ENCODE data around the gene DYNLL1.

Gene DYNLL1

GRCh38 chr12:120546050-120546386 is 50.1 kb downstream of the DYNLL1 start:
- no peaks in the 10 kb centered on the region for H3K9me3 ChIP-seq (ENCODE audit: control insufficient read depth, low read length)
- H3K4me3 ChIP-seq (ENCODE audit: insufficient read depth, low read depth, low read length), result no peak overlapping the region
- WGBS, 2 experiments, result 89 to 95% methylated on average over 3 of the region's 3 CpGs
- H3K36me3 ChIP-seq (ENCODE audit: control insufficient read depth, insufficient read depth, low read length), result peaks cover 23% of the 10 kb centered on the region
- H3K4me1 ChIP-seq (ENCODE audit: control insufficient read depth, insufficient read depth, low read length), result no peaks in the 10 kb centered on the region
- no peak overlapping the region for H3K27ac ChIP-seq (ENCODE audit: insufficient read depth, low read depth, low read length, poor library complexity, severe bottlenecking)
- no peaks in the 10 kb centered on the region for H3K27me3 ChIP-seq (ENCODE audit: control insufficient read depth, insufficient read depth, low read length, poor library complexity, severe bottlenecking)

Measured in ectodermal cell (in vitro differentiated cells).